Mesendoderm (in vitro differentiated cells): ENCODE measurements around the gene RPGRIP1.
"Not testable (repeated sequence)": the region's sequence is repeated elsewhere in the genome, so short reads cannot be mapped to it uniquely, and the experiment has no call there.

Experiments
- DNase-seq: peaks from one replicate; pipeline ENCODE4 v3.0.0; 2013
- H2AK5ac ChIP-seq: 2 replicates; pipeline ENCODE4 v1.6.1; 2013; ENCODE audit warnings: low read length, inconsistent platforms
- H2BK120ac ChIP-seq: 2 replicates; pipeline ENCODE4 v1.6.1; 2013; ENCODE audit warnings: low read depth, mild to moderate bottlenecking, low read length, moderate library complexity, mixed read lengths
- H2BK15ac ChIP-seq: replicated peaks from 2 replicates; pipeline ENCODE4 v1.6.1; 2013; ENCODE audit warnings: low read depth, mild to moderate bottlenecking, moderate library complexity
- H2BK5ac ChIP-seq: 2 replicates; pipeline ENCODE4 v1.6.1; 2013; ENCODE audit warnings: low read length, inconsistent platforms
- H3K18ac ChIP-seq: 2 replicates; pipeline ENCODE4 v1.6.1; 2013; ENCODE audit warnings: mild to moderate bottlenecking, low read length, mixed read lengths
- H3K23ac ChIP-seq: one replicate; pipeline ENCODE4 v1.6.1; 2013; ENCODE audit warnings: low read length
- H3K27ac ChIP-seq: 2 replicates; pipeline ENCODE4 v1.5.1; 2013; ENCODE audit warnings: low read depth, mild to moderate bottlenecking, inconsistent platforms, low read length, moderate library complexity
- H3K27me3 ChIP-seq: 2 replicates; pipeline ENCODE4 v1.6.1; 2013; ENCODE audit warnings: low read length, control low read depth, mild to moderate bottlenecking, inconsistent platforms; ENCODE audit not compliant: insufficient read depth, poor library complexity
- H3K36me3 ChIP-seq: 2 replicates; pipeline ENCODE4 v1.6.1; 2013; ENCODE audit warnings: low read length, inconsistent platforms; ENCODE audit not compliant: control insufficient read depth, insufficient read depth
- H3K4ac ChIP-seq: one replicate; pipeline ENCODE4 v1.6.1; 2013; ENCODE audit warnings: low read depth, mild to moderate bottlenecking, low read length, moderate library complexity
- H3K4me1 ChIP-seq: 2 replicates; pipeline ENCODE4 v1.6.1; 2013; ENCODE audit warnings: low read depth, low read length, inconsistent platforms; ENCODE audit not compliant: control insufficient read depth
- H3K4me2 ChIP-seq: 2 replicates; pipeline ENCODE4 v1.6.1; 2013; ENCODE audit warnings: low read length
- H3K4me3 ChIP-seq: 2 replicates; pipeline ENCODE4 v1.5.1; 2013; ENCODE audit warnings: mild to moderate bottlenecking, low read length
- H3K56ac ChIP-seq: one replicate; pipeline ENCODE4 v1.6.1; 2013; ENCODE audit warnings: low read length
- H3K79me1 ChIP-seq: 2 replicates; pipeline ENCODE4 v1.6.1; 2013; ENCODE audit warnings: low read length, inconsistent platforms
- H3K79me2 ChIP-seq: 2 replicates; pipeline ENCODE4 v1.6.1; 2013; ENCODE audit warnings: mild to moderate bottlenecking, low read length; ENCODE audit not compliant: control insufficient read depth, insufficient read depth
- H3K9ac ChIP-seq: 2 replicates; pipeline ENCODE4 v1.6.1; 2013; ENCODE audit warnings: low read length, inconsistent platforms
- H4K5ac ChIP-seq: one replicate; pipeline ENCODE4 v1.6.1; 2013; ENCODE audit warnings: low read length
- H4K8ac ChIP-seq: one replicate; pipeline ENCODE4 v1.6.1; 2013; ENCODE audit warnings: low read depth, mild to moderate bottlenecking, control low read depth, low read length, moderate library complexity
- WGBS: extraction: QIAGEN DNeasy Blood & Tissue Kit; methylation state at CpG from one replicate; pipeline ENCODE4 v1.1.7; 2013; ENCODE audit warnings: low lambda C conversion rate, missing lambda C conversion rate; ENCODE audit not compliant: insufficient coverage; ENCODE audit errors: extremely low coverage; 5-methylcytosine and 5-hydroxymethylcytosine counted together

Gene RPGRIP1

GRCh38 chr14:21300892-21301291 lies 21.0 kb downstream of the RPGRIP1 start:
- H3K23ac ChIP-seq, result no peak overlapping the region
- peak overlapping the region; percentile 51 for H3K9ac ChIP-seq
- H3K27me3 ChIP-seq, result no peaks in the 10 kb centered on the region
- no peak overlapping the region for H2BK5ac ChIP-seq
- WGBS, result no CpG with 5 or more reads among the region's 30 CpGs
- no peak overlapping the region for H2BK120ac ChIP-seq
- no peak overlapping the region for H3K4ac ChIP-seq
- H4K8ac ChIP-seq, result no peak overlapping the region
- H3K4me2 ChIP-seq, result peak overlapping the region; percentile 61
- H4K5ac ChIP-seq, result no peak overlapping the region
- H3K4me3 ChIP-seq, result no peak overlapping the region
- no peaks in the 10 kb centered on the region for H3K79me1 ChIP-seq
- H3K79me2 ChIP-seq, result no peaks in the 10 kb centered on the region
- peak overlapping the region; percentile 71 for H3K56ac ChIP-seq
- H2BK15ac ChIP-seq, result no peak overlapping the region
- no peaks in the 10 kb centered on the region for H3K36me3 ChIP-seq
- no peak overlapping the region for H3K27ac ChIP-seq
- H3K4me1 ChIP-seq, result no peaks in the 10 kb centered on the region
- DNase-seq, result peak; percentile 40
- H3K18ac ChIP-seq, result no peak overlapping the region
- H2AK5ac ChIP-seq, result no peak overlapping the region

- H2AK5ac ChIP-seq, result no peak overlapping the region
- H3K56ac ChIP-seq, result no peak overlapping the region
- no peak overlapping the region for H3K18ac ChIP-seq
- no peak overlapping the region for H3K9ac ChIP-seq
- DNase-seq, result no peak
- H4K5ac ChIP-seq, result no peak overlapping the region
- no peak overlapping the region for H2BK120ac ChIP-seq
- H3K36me3 ChIP-seq, result no peaks in the 10 kb centered on the region
- H4K8ac ChIP-seq, result no peak overlapping the region
- no peaks in the 10 kb centered on the region for H3K27me3 ChIP-seq
- no peaks in the 10 kb centered on the region for H3K79me1 ChIP-seq
- H2BK5ac ChIP-seq, result no peak overlapping the region
- no peak overlapping the region for H3K4me3 ChIP-seq
- no CpG with 5 or more reads among the region's 8 CpGs for WGBS
- H3K4me2 ChIP-seq, result no peak overlapping the region
- no peak overlapping the region for H2BK15ac ChIP-seq
- H3K4me1 ChIP-seq, result no peaks in the 10 kb centered on the region
- no peak overlapping the region for H3K4ac ChIP-seq
- no peak overlapping the region for H3K23ac ChIP-seq
- H3K27ac ChIP-seq, result no peak overlapping the region
- no peaks in the 10 kb centered on the region for H3K79me2 ChIP-seq
Measured at GRCh38 chr14:21302013-21302835, 22.3 kb downstream of the RPGRIP1 start.

- H3K27me3 ChIP-seq, H2AK5ac ChIP-seq, H3K36me3 ChIP-seq, DNase-seq, H3K18ac ChIP-seq, H3K79me1 ChIP-seq, H3K4me1 ChIP-seq, H3K4me3 ChIP-seq, H3K79me2 ChIP-seq, H3K4me2 ChIP-seq, H4K5ac ChIP-seq, H3K9ac ChIP-seq, H3K23ac ChIP-seq, H3K4ac ChIP-seq, H2BK15ac ChIP-seq, H2BK120ac ChIP-seq, H3K27ac ChIP-seq, H3K56ac ChIP-seq, H4K8ac ChIP-seq, H2BK5ac ChIP-seq: not testable (repeated sequence)
- no CpG with 5 or more reads among the region's 2 CpGs for WGBS
Measured at GRCh38 chr14:21302836-21303140, 22.9 kb downstream of the RPGRIP1 start.

GRCh38 chr14:21307637-21308036 lies 27.8 kb downstream of the RPGRIP1 start:
- H3K23ac ChIP-seq, result no peak overlapping the region

GRCh38 chr14:21308132-21308478 lies 28.2 kb downstream of the RPGRIP1 start:
- Histone ChIP-seq H3K23ac (no peak overlapping the region), H3K27ac (no peak overlapping the region), H2BK5ac (no peak overlapping the region), H3K56ac (peak overlapping the region; percentile 85), H3K18ac (no peak overlapping the region), H2BK15ac (no peak overlapping the region), H4K8ac (no peak overlapping the region), H3K4me2 (peak overlapping the region; percentile 40), H3K9ac (peak overlapping the region; percentile 77), H3K79me2 (no peaks in the 10 kb centered on the region), H3K4ac (no peak overlapping the region), H3K4me3 (no peak overlapping the region), H2BK120ac (no peak overlapping the region), H3K27me3 (no peaks in the 10 kb centered on the region), H2AK5ac (no peak overlapping the region), H3K36me3 (no peaks in the 10 kb centered on the region), H4K5ac (no peak overlapping the region), H3K4me1 (no peaks in the 10 kb centered on the region), H3K79me1 (no peaks in the 10 kb centered on the region)
- no peak for DNase-seq

More at GRCh38 chr14:21307637-21308036, 27.8 kb downstream of the RPGRIP1 start:
- Histone ChIP-seq H2BK5ac (no peak overlapping the region), H3K36me3 (no peaks in the 10 kb centered on the region), H2AK5ac (no peak overlapping the region), H3K9ac (peak overlapping the region; percentile 77), H3K56ac (no peak overlapping the region), H3K4ac (no peak overlapping the region), H4K5ac (no peak overlapping the region), H2BK15ac (no peak overlapping the region), H2BK120ac (no peak overlapping the region), H3K18ac (no peak overlapping the region), H3K79me2 (no peaks in the 10 kb centered on the region), H3K4me3 (no peak overlapping the region), H3K27ac (no peak overlapping the region), H3K79me1 (no peaks in the 10 kb centered on the region), H3K4me2 (no peak overlapping the region), H4K8ac (no peak overlapping the region), H3K27me3 (no peaks in the 10 kb centered on the region), H3K4me1 (no peaks in the 10 kb centered on the region)
- DNase-seq, result no peak
- no CpG with 5 or more reads among the region's 3 CpGs for WGBS
